ENCODE measurements around the gene HOXB3.

DNA sequence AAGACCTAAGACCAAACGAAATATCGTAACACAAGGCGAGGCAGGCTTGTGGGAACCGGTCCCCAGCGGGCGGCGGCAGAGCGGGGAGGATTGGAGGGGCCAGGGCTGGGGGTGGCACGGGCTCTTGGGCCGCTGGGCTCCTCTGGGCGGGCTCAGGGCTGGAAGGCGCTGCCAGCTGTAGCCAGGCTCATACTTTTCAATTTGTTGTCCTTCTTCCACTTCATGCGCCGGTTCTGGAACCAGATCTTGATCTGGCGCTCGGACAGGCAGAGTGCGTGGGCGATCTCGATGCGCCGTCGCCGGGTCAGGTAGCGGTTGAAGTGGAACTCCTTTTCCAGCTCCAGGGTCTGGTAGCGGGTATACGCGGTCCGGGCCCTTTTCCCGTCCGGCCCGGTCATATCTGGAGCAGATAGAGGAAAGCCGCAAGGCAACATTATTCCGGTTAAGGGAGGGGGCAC, 2.0 kb upstream of the HOXB3 start:
- TF ChIP-seq, protein P1, sequence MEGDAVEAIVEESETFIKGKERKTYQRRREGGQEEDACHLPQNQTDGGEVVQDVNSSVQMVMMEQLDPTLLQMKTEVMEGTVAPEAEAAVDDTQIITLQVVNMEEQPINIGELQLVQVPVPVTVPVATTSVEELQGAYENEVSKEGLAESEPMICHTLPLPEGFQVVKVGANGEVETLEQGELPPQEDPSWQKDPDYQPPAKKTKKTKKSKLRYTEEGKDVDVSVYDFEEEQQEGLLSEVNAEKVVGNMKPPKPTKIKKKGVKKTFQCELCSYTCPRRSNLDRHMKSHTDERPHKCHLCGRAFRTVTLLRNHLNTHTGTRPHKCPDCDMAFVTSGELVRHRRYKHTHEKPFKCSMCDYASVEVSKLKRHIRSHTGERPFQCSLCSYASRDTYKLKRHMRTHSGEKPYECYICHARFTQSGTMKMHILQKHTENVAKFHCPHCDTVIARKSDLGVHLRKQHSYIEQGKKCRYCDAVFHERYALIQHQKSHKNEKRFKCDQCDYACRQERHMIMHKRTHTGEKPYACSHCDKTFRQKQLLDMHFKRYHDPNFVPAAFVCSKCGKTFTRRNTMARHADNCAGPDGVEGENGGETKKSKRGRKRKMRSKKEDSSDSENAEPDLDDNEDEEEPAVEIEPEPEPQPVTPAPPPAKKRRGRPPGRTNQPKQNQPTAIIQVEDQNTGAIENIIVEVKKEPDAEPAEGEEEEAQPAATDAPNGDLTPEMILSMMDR (IDR thresholded peaks at IDR 0.05), result no peak
- TF ChIP-seq POLR2A (IDR thresholded peaks at IDR 0.05), result no peak
